Peyer's patch (tissue), 4 donors: ENCODE data around the gene HOXB5. TPM values are rescaled to one million over a fixed set of nuclear protein-coding genes. Genes with fewer than 3 reads are reported as not detected.

ENCODE experiments used
- DNase-seq, 3 donors: peaks; one replicate each; pipeline ENCODE4 v3.0.0-alpha.2; 2017 to 2019
- H3K27ac ChIP-seq, 4 donors: fragments of 200-600 bp; sonication (generic); one replicate each; pipeline ENCODE4 v1.5.1; 2016 to 2019
- H3K27me3 ChIP-seq, 2 donors: fragments of 200-600 bp; sonication (generic); one replicate each; pipeline ENCODE4 v1.5.1; 2019
- H3K36me3 ChIP-seq, 3 donors: fragments of 200-600 bp; sonication (generic); one replicate each; pipeline ENCODE4 v1.5.1; 2016 to 2019
- H3K4me1 ChIP-seq, 4 donors: fragments of 200-600 bp; sonication (generic); one replicate each; pipeline ENCODE4 v1.5.1; 2016 to 2019
- H3K4me3 ChIP-seq, 4 donors: fragments of 200-600 bp; sonication (generic); 1 replicate in 3 of 4; 2 replicates in 1 of 4; pipeline ENCODE4 v1.5.1; 2016 to 2019; ENCODE audit warnings: mild to moderate bottlenecking in 1 of 4
- H3K9me3 ChIP-seq, 4 donors: fragments of 200-600 bp; sonication (generic); one replicate each; pipeline ENCODE4 v1.5.1; 2016 to 2019; ENCODE audit warnings: mild to moderate bottlenecking in 1 of 4
- CTCF ChIP-seq, 6 experiments: fragments of 450-650 bp in 4 of 6; fragments of 200-600 bp in 2 of 6; sonication (generic) in 1 of 6; IDR thresholded peaks; one replicate each; pipeline ENCODE4 v1.5.1; 2017 to 2019; ENCODE audit warnings: antibody characterized with exemption in 6 of 6, mild to moderate bottlenecking in 3 of 6, moderate library complexity in 1 of 6
- POLR2A ChIP-seq, 2 donors: fragments of 450-650 bp; IDR thresholded peaks; one replicate each; pipeline ENCODE4 v1.5.1; 2017; ENCODE audit warnings: antibody characterized with exemption in 2 of 2, mild to moderate bottlenecking in 2 of 2, moderate library complexity in 2 of 2
- total RNA-seq, 4 donors: library from RNA; depleted of rRNA; stranded (reverse); fragments of >200 nt; gene quantifications; one replicate each; pipeline ENCODE4 v1.1.0, GENCODE V29; 2016

The HOXB5 gene
- total RNA-seq, 4 donors from 2014 or later, result 7.7 to 22.5 (median 15.0) TPM

- peak in 2 of 3 donors; percentile 45 to 56 for DNase-seq
- H3K9me3 ChIP-seq, result no peaks in the 10 kb centered on the region
- H3K27me3 ChIP-seq, result no peaks in the 10 kb centered on the region
- peak within 1 kb of the TSS; percentile 34 to 92 (median 66) for H3K27ac ChIP-seq
- peak within 1 kb of the TSS in 2 of 4 donors; percentile 33 to 66 for H3K4me3 ChIP-seq
- no peak for TF ChIP-seq CTCF (IDR thresholded peaks at IDR 0.05)
- no peak for TF ChIP-seq POLR2A (IDR thresholded peaks at IDR 0.05)
- H3K4me1 ChIP-seq, result peaks cover 0 to 48% (median 10%) of the 10 kb centered on the region in 4 donors
- peaks cover 0 to 14% (median 0%) of the 10 kb centered on the region in 3 donors for H3K36me3 ChIP-seq
Measured at GRCh38 chr17:48589831-48590606, 3.6 kb downstream of the HOXB5 start, which contains the start of gene HOXB3. HOXB3 (minus strand) TSS chr17:48590241; CDS start chr17:48552474, 37,767 bp downstream.

- peak in 1 of 3 donors; percentile 43 for DNase-seq
- H3K9me3 ChIP-seq, result no peaks in the 10 kb centered on the region
- peak overlapping the region; percentile 14 to 92 (median 62) for H3K27ac ChIP-seq
- H3K27me3 ChIP-seq, result no peaks in the 10 kb centered on the region
- peaks cover 0 to 12% (median 0%) of the 10 kb centered on the region in 3 donors for H3K36me3 ChIP-seq
- peak overlapping the region in 2 of 4 donors; percentile 33 to 66 for H3K4me3 ChIP-seq
- peaks cover 0 to 54% (median 10%) of the 10 kb centered on the region in 4 donors for H3K4me1 ChIP-seq
- no peak for TF ChIP-seq POLR2A (IDR thresholded peaks at IDR 0.05)
- no peak for TF ChIP-seq CTCF (IDR thresholded peaks at IDR 0.05)
Measured at GRCh38 chr17:48589060-48589830, 4.3 kb downstream of the HOXB5 start.

- TF ChIP-seq POLR2A (IDR thresholded peaks at IDR 0.05) (no peak), CTCF (IDR thresholded peaks at IDR 0.05) (no peak)
- Histone ChIP-seq H3K36me3 (peaks cover 0 to 12% (median 0%) of the 10 kb centered on the region in 3 donors), H3K4me3 (peak overlapping the region in 1 of 4 donors; percentile 66), H3K9me3 (no peaks in the 10 kb centered on the region), H3K27ac (peak overlapping the region; percentile 11 to 92 (median 54)), H3K4me1 (peaks cover 0 to 60% (median 9%) of the 10 kb centered on the region in 4 donors), H3K27me3 (no peaks in the 10 kb centered on the region)
- no peak for DNase-seq
Measured at GRCh38 chr17:48588528-48588927, 5.1 kb downstream of the HOXB5 start.

- DNase-seq, result peak in 1 of 3 donors; percentile 45
- Histone ChIP-seq H3K27ac (peak overlapping the region; percentile 11 to 92 (median 54)), H3K4me1 (peaks cover 0 to 64% (median 7%) of the 10 kb centered on the region in 4 donors), H3K4me3 (peak overlapping the region in 2 of 4 donors; percentile 10 to 66), H3K9me3 (no peaks in the 10 kb centered on the region), H3K27me3 (no peaks in the 10 kb centered on the region), H3K36me3 (peaks cover 0 to 12% (median 0%) of the 10 kb centered on the region in 3 donors)
- TF ChIP-seq POLR2A (IDR thresholded peaks at IDR 0.05) (peak in 1 of 2 donors; percentile 1), CTCF (IDR thresholded peaks at IDR 0.05) (no peak)
Measured at GRCh38 chr17:48588074-48588415, 5.5 kb downstream of the HOXB5 start.

- H3K36me3 ChIP-seq, result peaks cover 0 to 12% (median 0%) of the 10 kb centered on the region in 3 donors
- H3K9me3 ChIP-seq, result no peaks in the 10 kb centered on the region
- TF ChIP-seq CTCF (IDR thresholded peaks at IDR 0.05) (no peak), POLR2A (IDR thresholded peaks at IDR 0.05) (peak in 1 of 2 donors; percentile 8)
- peaks cover 0 to 64% (median 6%) of the 10 kb centered on the region in 4 donors for H3K4me1 ChIP-seq
- peak overlapping the region; percentile 20 to 92 (median 74) for H3K27ac ChIP-seq
- DNase-seq, result peak in 2 of 3 donors; percentile 45 to 50
- H3K4me3 ChIP-seq, result peak overlapping the region in 1 of 4 donors; percentile 66
- no peaks in the 10 kb centered on the region for H3K27me3 ChIP-seq
Measured at GRCh38 chr17:48587276-48588073, 6.1 kb downstream of the HOXB5 start.
